Gastrocnemius medialis (tissue), 4 donors: ENCODE results near the gene CELF4. TPM values are rescaled to one million over a fixed set of nuclear protein-coding genes. Genes with fewer than 3 reads are reported as not detected.

Source experiments
- ATAC-seq, 2 donors: fragments of 150-250 bp; one replicate each; pipeline ENCODE4 v1.9.1; 2016
- DNase-seq, 2 donors: peaks; one replicate each; pipeline ENCODE4 v3.0.0-alpha.2; 2019
- H3K27ac ChIP-seq, 4 donors: fragments of 200-600 bp; sonication (generic); 1 replicate in 1 of 4; 2 replicates in 3 of 4; pipeline ENCODE4 v1.5.1; 2016 to 2018; ENCODE audit warnings: mild to moderate bottlenecking in 2 of 4, moderate library complexity in 1 of 4
- H3K27me3 ChIP-seq, 3 donors: fragments of 200-600 bp; sonication (generic) in 2 of 3; 1 replicate in 1 of 3; 2 replicates in 2 of 3; pipeline versions ENCODE4 v1.5.1 to v1.6.0; 2016 to 2019; ENCODE audit warnings: mild to moderate bottlenecking in 1 of 3, moderate library complexity in 1 of 3
- H3K36me3 ChIP-seq, 2 donors: fragments of 200-600 bp; sonication (generic) in 1 of 2; one replicate each; pipeline ENCODE4 v1.5.1; 2017 to 2018
- H3K4me1 ChIP-seq, 2 donors: fragments of 200-600 bp; sonication (generic) in 1 of 2; one replicate each; pipeline ENCODE4 v1.5.1; 2016 to 2017; ENCODE audit warnings: mild to moderate bottlenecking in 2 of 2
- H3K4me3 ChIP-seq, 4 donors: fragments of 200-600 bp; sonication (generic) in 3 of 4; 1 replicate in 1 of 4; 2 replicates in 3 of 4; pipeline ENCODE4 v1.5.1; 2016 to 2019; ENCODE audit warnings: mild to moderate bottlenecking in 2 of 4
- H3K9me3 ChIP-seq, 3 donors: fragments of 200-600 bp; sonication (generic) in 2 of 3; 1 replicate in 1 of 3; 2 replicates in 2 of 3; pipeline ENCODE4 v1.5.1; 2016 to 2019
- POLR2A ChIP-seq, 2 donors: fragments of 450-650 bp; IDR thresholded peaks; one replicate each; pipeline ENCODE4 v1.6.1; 2017; ENCODE audit warnings: antibody characterized with exemption in 2 of 2, mild to moderate bottlenecking in 2 of 2, moderate library complexity in 2 of 2
- in situ Hi-C, 4 donors: fragments of 200-750 bp; cut with MboI; loops; one replicate each; pipeline versions ENCODE4 v1.15.0 to v1.8.0; 2017; ENCODE audit warnings: low sequenced_read_pairs in 4 of 4
- intact Hi-C: fragments of 100-400 bp; cut with DNase I; formaldehyde crosslinking; loops from one replicate; pipeline ENCODE4 v1.15.1; 2023; ENCODE audit warnings: low total_unique reads
- total RNA-seq, 4 donors: library from RNA; depleted of rRNA; stranded (reverse); fragments of >200 nt; gene quantifications; one replicate each; pipeline versions ENCODE4 v1.1.0 to v1.2.3, GENCODE V29; 2016
- TF ChIP-seq, protein P1 (sequence below), 5 experiments: fragments of 450-650 bp in 3 of 5; fragments of 200-600 bp in 2 of 5; sonication (generic) in 2 of 5; IDR thresholded peaks in 4 of 5; conservative IDR thresholded peaks in 1 of 5; 1 replicate in 4 of 5; 2 replicates in 1 of 5; pipeline ENCODE4 v1.5.1; 2016 to 2019; ENCODE audit warnings: antibody characterized with exemption in 5 of 5, mild to moderate bottlenecking in 3 of 5, moderate library complexity in 3 of 5

Gene CELF4
- total RNA-seq, 4 donors from 2014 or later: not detected

DNA sequence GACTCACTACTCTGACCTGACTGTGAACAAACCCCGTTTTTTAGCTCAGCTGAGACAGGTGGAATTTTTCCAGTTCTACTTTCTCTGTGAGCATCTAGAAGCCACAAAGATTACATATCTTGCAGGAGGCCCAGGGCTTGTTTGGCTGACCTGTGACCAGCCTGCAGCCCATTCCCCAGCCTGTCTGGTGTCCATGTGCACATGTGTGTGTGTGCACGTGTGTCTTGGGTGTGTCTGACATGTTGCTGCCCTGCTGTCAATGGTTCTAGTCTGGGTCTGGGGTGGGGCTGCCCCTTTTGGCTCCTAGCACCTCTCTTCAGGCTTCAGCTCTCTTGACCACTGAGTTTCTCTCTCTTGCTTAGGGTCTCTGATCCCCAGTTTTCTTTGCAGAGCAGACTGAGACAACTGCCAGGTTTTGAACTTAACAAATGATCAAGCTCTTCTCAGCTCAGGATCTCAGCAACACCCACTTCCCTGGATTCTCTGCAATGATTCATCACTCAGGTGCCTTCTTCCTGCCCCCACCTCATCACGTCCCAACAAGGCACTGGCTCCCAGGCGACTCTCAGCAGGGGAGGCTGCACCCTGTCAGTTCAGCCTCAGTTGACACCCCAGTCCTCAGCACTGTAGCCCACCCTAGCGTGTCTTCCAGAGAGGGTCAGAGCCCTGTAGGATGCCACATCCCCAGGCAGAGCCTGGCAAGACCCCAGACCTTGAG lies 130.3 kb downstream of the CELF4 start:
- intact Hi-C loops: no loop called here
- in situ Hi-C loops: no loop called here

DNA sequence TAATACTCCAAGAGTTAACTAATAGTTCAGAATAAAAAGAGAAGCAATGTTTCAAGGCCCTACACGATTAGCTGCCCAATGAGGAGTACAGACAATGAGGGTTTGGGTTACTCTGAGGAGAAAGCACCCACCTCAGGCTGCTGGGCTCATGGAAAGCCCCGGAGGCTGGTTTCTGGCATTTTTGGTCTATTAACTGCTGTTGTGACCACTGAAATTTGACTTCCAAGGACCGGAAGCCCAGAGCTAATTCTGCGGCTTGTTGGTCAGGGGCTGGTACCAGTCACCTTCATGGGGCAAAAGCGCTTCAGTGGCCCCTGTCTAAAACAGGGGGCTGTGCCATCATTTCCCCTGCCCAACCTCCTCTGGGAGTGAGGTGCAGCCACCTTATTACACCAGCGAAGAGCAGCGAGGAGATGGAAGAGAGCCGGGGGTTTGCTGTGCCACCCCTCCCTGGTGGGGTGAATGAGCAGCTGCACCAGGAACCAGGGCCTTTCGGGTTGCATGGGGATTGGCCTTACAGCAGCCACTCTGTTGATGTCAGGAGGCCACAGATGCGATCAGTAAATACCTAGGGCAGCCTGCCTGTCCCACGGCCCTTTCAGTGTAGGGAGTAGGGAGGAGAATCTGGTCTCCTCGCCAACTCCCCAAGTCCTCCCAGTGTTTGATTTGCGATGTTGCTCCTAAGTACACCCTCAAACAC lies 131.3 kb downstream of the CELF4 start:
- no peak overlapping the region for H3K27ac ChIP-seq
- intact Hi-C loops (no loop called here), in situ Hi-C loops (no loop called here)
- no peaks in the 10 kb centered on the region for H3K9me3 ChIP-seq
- TF ChIP-seq POLR2A (IDR thresholded peaks at IDR 0.05): no peak
- TF ChIP-seq, protein P1, sequence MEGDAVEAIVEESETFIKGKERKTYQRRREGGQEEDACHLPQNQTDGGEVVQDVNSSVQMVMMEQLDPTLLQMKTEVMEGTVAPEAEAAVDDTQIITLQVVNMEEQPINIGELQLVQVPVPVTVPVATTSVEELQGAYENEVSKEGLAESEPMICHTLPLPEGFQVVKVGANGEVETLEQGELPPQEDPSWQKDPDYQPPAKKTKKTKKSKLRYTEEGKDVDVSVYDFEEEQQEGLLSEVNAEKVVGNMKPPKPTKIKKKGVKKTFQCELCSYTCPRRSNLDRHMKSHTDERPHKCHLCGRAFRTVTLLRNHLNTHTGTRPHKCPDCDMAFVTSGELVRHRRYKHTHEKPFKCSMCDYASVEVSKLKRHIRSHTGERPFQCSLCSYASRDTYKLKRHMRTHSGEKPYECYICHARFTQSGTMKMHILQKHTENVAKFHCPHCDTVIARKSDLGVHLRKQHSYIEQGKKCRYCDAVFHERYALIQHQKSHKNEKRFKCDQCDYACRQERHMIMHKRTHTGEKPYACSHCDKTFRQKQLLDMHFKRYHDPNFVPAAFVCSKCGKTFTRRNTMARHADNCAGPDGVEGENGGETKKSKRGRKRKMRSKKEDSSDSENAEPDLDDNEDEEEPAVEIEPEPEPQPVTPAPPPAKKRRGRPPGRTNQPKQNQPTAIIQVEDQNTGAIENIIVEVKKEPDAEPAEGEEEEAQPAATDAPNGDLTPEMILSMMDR (IDR thresholded peaks at IDR 0.05 in 4 of 5, conservative IDR thresholded peaks at IDR 0.05 in 1 of 5): no peak
- H3K4me1 ChIP-seq: no peaks in the 10 kb centered on the region
- no peaks in the 10 kb centered on the region for H3K27me3 ChIP-seq
- H3K4me3 ChIP-seq: no peak overlapping the region
- no peak for ATAC-seq
- H3K36me3 ChIP-seq: no peaks in the 10 kb centered on the region
- DNase-seq: no peak

More for the DNA sequence above, 130.3 kb downstream of the CELF4 start:
- Histone ChIP-seq H3K4me1 (no peaks in the 10 kb centered on the region), H3K27ac (no peak overlapping the region), H3K9me3 (no peaks in the 10 kb centered on the region), H3K36me3 (no peaks in the 10 kb centered on the region), H3K27me3 (no peaks in the 10 kb centered on the region), H3K4me3 (no peak overlapping the region)
- DNase-seq (no peak), ATAC-seq (no peak)
- TF ChIP-seq, protein P1 (IDR thresholded peaks at IDR 0.05 in 4 of 5, conservative IDR thresholded peaks at IDR 0.05 in 1 of 5): no peak
- no peak for TF ChIP-seq POLR2A (IDR thresholded peaks at IDR 0.05)

DNA sequence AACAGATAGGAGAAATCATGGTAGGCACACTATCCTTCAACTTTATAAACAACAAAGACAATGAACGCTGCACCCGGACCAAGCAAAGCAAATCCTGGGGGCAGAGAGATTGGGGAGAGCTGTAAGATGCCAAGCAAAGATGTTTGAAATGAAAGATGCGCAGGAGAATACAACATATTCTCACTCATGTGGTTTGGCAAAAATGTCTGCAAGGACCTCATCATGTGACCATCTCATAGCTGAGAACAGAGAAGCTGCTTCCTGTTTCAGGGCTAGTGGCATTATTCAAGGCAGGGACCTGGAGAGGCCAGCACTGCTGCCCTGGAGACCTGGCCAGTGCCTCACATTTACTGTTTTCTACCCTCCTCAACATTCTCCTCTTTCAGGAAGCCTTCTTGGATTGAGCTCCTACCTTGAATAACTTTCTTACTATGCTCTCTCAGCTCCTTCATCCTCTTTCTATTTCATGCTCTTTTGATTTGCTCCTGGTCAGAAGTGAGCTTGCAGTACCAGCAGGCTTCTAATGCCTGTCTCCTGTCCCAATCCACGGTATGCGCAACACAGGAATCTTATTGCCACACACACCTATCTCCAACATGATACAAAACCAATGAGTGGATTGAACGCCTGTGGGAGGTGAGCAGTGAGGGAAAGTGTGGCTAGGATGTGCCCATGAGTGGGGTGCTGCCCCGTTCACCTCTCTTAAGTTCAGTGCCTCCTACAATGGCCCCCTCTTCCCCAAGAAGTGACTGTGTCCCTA lies 133.0 kb downstream of the CELF4 start:
- ATAC-seq (no peak), DNase-seq (no peak)
- Histone ChIP-seq H3K36me3 (no peaks in the 10 kb centered on the region), H3K27ac (no peak overlapping the region), H3K4me1 (no peaks in the 10 kb centered on the region), H3K9me3 (no peaks in the 10 kb centered on the region), H3K4me3 (no peak overlapping the region), H3K27me3 (no peaks in the 10 kb centered on the region)
- TF ChIP-seq, protein P1 (IDR thresholded peaks at IDR 0.05 in 4 of 5, conservative IDR thresholded peaks at IDR 0.05 in 1 of 5): no peak
- TF ChIP-seq POLR2A (IDR thresholded peaks at IDR 0.05): no peak
- in situ Hi-C loops (no loop called here), intact Hi-C loops (no loop called here)

DNA sequence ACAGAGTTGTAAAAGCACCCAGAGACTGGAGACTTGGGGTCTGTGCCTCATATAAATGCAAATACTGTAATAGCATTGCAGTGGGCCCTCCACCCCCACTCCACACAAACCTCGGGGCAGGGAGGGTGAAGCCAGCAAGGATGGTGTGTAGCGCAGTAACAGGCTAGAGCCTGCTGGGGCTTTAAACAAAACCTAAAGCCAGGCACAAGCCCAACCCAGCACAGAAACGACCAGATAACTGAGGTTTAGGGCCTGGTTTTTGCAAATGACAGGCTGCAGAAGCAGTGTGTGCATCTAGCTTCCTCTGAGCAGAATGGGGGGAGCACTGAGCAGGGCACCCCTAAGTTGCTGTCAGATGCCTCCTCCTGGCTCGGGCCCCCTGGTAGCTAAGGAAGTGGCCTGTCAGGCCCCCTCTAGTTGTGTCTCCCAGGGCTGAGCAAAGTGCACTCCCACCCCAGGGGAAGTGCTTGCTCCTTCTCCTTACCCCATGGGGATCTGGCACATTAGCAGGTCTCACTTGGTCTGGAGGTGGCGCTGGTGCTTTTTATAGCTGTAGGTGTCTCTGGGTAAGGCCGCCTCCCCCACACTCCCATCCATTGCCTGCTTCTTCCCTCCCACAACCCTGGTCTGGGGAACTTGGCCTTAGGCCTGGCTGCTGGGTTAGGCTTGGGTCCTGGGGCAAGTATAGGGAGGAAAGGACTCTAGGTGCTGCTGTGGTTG lies 135.1 kb downstream of the CELF4 start:
- TF ChIP-seq, protein P1 (IDR thresholded peaks at IDR 0.05 in 4 of 5, conservative IDR thresholded peaks at IDR 0.05 in 1 of 5): no peak
- no peak for TF ChIP-seq POLR2A (IDR thresholded peaks at IDR 0.05)
- in situ Hi-C loops (no loop called here), intact Hi-C loops (no loop called here)
- Histone ChIP-seq H3K27me3 (no peaks in the 10 kb centered on the region), H3K4me3 (no peak overlapping the region), H3K9me3 (no peaks in the 10 kb centered on the region), H3K4me1 (no peaks in the 10 kb centered on the region), H3K27ac (no peak overlapping the region), H3K36me3 (no peaks in the 10 kb centered on the region)
- no peak for ATAC-seq
- no peak for DNase-seq
